Non-pigmented ciliary epithelial cell (primary cell): Measurements from ENCODE around the gene OGG1.

Source experiments
- DNase-seq: peaks from one replicate; pipeline ENCODE4 v3.0.0-alpha.2; 2010; ENCODE audit warnings: low read depth

The OGG1 gene

GRCh38 chr3:9727743-9728142, 22.0 kb upstream of the OGG1 start:
- no peak for DNase-seq

- no peak for DNase-seq
These were observed 20.3 kb upstream of the OGG1 start for GRCh38 chr3:9729419-9729818.

- DNase-seq = peak; percentile 54
These were observed 19.0 kb upstream of the OGG1 start for GRCh38 chr3:9730657-9731205.

GRCh38 chr3:9731206-9732079, 18.3 kb upstream of the OGG1 start, which contains the start of gene BRPF1:
BRPF1 (plus strand) TSS chr3:9731735; CDS start chr3:9734141, 2,406 bp downstream.
- DNase-seq = peak; percentile 92

GRCh38 chr3:9732080-9732739, 17.5 kb upstream of the OGG1 start:
- no peak for DNase-seq

GRCh38 chr3:9732740-9733115, 17.0 kb upstream of the OGG1 start:
- DNase-seq = no peak

GRCh38 chr3:9736831-9737230, 12.9 kb upstream of the OGG1 start:
- DNase-seq = no peak

GRCh38 chr3:9739181-9739580, 10.6 kb upstream of the OGG1 start:
- no peak for DNase-seq

- no peak for DNase-seq
These were observed 7.2 kb upstream of the OGG1 start for GRCh38 chr3:9742560-9742959.

GRCh38 chr3:9743548-9743947, 6.2 kb upstream of the OGG1 start:
- DNase-seq = no peak

- DNase-seq = no peak
These were observed 5.6 kb upstream of the OGG1 start for GRCh38 chr3:9744162-9744561.

- DNase-seq = no peak
These were observed 4.2 kb upstream of the OGG1 start for GRCh38 chr3:9745521-9745920.

GRCh38 chr3:9746330-9746729, 3.4 kb upstream of the OGG1 start:
- peak; percentile 73 for DNase-seq

- DNase-seq = no peak
These were observed 2.5 kb upstream of the OGG1 start for GRCh38 chr3:9747267-9747666.

GRCh38 chr3:9748031-9748430, 1.7 kb upstream of the OGG1 start:
- no peak for DNase-seq

- no peak for DNase-seq
These were observed 482 bp upstream of the OGG1 start for GRCh38 chr3:9749296-9749644.

- no peak for DNase-seq
These were observed 1.0 kb downstream of the OGG1 start for GRCh38 chr3:9750556-9751411.

- DNase-seq = no peak
These were observed 4.9 kb downstream of the OGG1 start for GRCh38 chr3:9754678-9755077.

GRCh38 chr3:9757427-9757826, 7.7 kb downstream of the OGG1 start:
- DNase-seq = no peak

GRCh38 chr3:9760779-9761505, 11.2 kb downstream of the OGG1 start:
- DNase-seq = no peak

- no peak for DNase-seq
These were observed 12.2 kb downstream of the OGG1 start for GRCh38 chr3:9761919-9762318.

GRCh38 chr3:9762871-9763270, 13.1 kb downstream of the OGG1 start:
- DNase-seq = no peak
